ENCODE measurements around the gene OCA2.
"Not testable (repeated sequence)": the region's sequence is repeated elsewhere in the genome, so short reads cannot be mapped to it uniquely, and the experiment has no call there.

- not testable (repeated sequence) for TF ChIP-seq EP300 (conservative IDR thresholded peaks at IDR 0.05; ENCODE audit: poor library complexity, severe bottlenecking); EZH2 (IDR thresholded peaks at IDR 0.05; ENCODE audit: borderline replicate concordance, insufficient read depth, low read length, poor library complexity, severe bottlenecking)
Measured at GRCh38 chr15:28137408-28138039, 38.4 kb upstream of the OCA2 start.

Data from neural cell (in vitro differentiated cells).